Activated T-helper 9 cell treated with anti-CD3 and anti-CD28 coated beads, Interleukin-2, amount 50 U/mL, for 16 hours (primary cell): Measurements from ENCODE around the gene GPR42.
"Not testable (repeated sequence)": the region's sequence is repeated elsewhere in the genome, so short reads cannot be mapped to it uniquely, and the experiment has no call there.

Experiments used
- DNase-seq: peaks from one replicate; pipeline ENCODE4 v3.0.0-alpha.2; 2020; ENCODE audit warnings: low read depth

The GPR42 gene

DNA sequence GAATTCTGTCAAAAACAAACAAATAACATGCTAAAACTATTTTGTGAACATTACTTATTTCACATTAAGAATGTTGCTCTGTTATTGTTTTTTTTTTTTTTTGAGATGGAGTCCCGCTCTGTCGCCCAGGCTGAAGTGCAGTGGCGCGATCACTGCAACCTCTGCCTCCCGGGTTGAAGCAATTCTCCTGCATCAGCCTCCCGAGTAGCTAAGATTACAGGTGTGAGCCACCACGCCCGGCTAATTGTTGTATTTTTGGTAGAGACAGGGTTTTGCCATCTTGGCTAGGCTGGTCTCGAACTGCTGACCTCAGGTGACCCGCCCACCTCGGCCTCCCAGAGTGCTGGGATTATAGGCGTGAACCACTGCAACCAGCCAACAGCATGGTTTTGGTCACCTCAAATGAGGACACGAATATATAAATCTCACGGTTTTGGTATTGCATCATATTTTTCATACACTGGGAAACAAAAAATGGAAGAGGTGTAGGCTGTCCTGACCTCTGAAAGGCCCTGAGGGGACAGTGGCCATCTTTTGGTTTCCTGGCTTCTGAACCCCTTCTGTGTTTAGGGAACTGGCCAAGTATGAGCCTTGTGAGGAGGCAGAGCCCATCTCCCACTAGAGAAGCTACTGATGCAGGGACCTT lies 25.5 kb downstream of the GPR42 start:
- DNase-seq: no peak

DNA sequence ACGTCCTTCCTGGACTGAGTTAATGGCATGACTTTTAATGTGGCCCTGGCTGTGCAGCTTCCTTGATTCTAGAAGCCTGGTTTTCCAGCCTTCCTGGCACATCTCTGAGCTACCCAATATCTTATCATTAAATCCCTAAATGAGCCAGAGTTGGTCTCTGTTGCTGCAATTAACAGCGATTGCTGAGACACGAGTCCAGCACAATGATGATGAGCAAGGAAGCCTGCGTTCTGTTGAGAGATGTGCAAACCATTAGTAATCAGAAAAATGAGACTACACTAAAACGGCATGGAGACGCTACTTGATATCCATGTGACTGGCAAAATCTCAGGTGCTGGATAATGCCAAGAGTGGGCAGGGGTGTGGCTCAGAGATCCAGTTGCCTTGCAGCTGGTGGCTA lies 26.2 kb downstream of the GPR42 start:
- no peak for DNase-seq

DNA sequence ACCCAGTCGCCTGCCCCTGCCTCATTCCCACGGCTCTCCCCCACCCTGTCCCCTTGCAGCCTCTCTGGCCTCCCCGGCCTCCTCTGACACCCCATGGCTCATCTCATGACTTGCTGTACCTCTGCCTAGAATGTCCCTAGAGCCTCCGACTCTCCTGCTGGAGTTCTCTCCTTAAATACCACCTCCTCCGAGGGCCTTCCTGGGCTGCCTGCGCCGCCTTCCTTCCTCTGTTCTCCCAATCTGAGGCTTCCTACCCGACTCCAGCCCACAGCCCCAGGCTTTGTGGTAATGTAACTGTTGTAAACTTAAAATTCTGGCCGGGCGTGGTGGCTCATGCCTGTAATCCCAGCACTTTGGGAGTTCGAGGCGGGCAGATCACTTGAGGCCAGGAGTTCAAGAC lies 27.7 kb downstream of the GPR42 start:
- no peak for DNase-seq

- DNase-seq: no peak
These were observed 28.4 kb downstream of the GPR42 start for GRCh38 chr19:35399231-35399630.

DNA sequence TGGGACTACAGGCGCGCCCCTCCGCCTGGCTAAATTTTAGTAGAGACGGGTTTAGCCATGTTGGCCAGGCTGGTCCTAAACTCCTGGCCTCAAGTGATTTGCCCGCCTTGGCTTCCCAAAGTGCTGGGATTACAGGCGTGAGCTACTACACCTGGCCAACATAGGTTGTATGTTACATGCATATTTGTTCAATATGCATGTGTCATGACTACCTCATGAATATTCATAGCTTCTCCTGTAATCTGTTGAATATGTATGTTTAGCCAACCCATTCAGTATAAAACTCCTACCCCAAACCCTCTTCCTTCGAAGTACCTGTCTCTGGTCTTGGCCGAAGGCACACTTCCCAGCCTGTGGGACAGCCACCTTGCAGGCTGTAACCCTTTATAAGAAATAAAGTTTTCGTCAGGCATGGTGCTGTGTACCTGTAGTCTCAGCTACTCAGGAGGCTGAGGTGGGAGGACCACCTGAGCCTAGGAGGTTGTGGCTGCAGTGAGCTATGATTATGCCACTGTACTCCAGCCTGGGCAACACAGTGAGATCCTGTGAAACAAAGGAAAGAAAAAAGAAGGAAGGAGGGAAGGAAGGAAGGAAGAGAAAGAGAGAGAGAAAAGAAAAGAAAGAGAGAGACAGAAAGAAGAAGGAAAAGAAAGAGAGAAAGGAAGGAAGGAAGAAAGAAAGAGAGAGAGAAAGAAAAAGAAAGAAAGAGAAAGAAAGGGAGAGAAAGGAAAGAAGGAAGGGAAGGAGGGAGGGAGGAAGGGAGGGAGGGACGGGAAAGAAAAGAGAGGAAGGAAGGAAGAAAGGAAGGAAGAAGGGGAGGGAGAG lies 29.3 kb downstream of the GPR42 start:
- DNase-seq: no peak

DNA sequence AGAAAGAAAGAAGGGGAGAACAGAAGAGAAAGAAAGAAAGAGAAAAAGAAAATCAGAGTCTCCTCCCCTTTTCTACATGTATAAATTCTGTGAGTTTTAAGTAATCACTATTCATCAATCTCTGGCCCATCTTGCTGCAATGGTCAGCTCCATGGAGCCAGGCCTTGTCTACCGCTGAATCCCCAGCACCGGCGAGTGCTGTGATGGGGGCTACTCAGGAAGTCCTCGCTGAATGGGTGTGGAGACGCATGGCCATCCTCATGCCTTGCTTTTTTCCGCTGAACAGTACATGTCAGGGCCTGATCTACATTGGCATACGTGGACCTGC lies 29.9 kb downstream of the GPR42 start:
- no peak for DNase-seq

DNA sequence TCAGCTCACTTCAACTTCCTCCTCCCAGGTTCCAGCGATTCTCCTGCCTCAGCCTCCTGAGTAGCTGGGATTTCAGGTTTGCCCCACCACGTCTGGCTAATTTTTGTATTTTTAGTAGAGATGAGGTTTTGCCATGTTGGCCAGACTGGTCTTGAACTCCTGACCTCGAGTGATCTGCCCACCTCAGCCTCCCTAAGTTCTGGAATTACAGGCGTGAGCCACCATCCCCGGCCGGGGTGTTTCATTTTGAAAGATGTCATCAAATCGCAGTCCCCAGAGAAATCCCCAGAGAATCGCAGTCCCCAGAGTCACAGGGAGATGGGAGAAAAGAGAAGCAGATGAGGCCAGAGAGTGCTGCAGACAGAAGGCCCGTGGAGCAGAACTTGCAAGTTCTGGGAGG lies 30.5 kb downstream of the GPR42 start:
- not testable (repeated sequence) for DNase-seq

GRCh38 chr19:35403116-35403760 lies 32.4 kb downstream of the GPR42 start:
- no peak for DNase-seq

GRCh38 chr19:35404879-35405622 lies 34.2 kb downstream of the GPR42 start:
- no peak for DNase-seq

- no peak for DNase-seq
These were observed 36.8 kb downstream of the GPR42 start for GRCh38 chr19:35407619-35408018.

- DNase-seq: no peak
These were observed 37.7 kb downstream of the GPR42 start for GRCh38 chr19:35408284-35409171.

GRCh38 chr19:35409191-35409590 lies 38.3 kb downstream of the GPR42 start:
- no peak for DNase-seq

DNA sequence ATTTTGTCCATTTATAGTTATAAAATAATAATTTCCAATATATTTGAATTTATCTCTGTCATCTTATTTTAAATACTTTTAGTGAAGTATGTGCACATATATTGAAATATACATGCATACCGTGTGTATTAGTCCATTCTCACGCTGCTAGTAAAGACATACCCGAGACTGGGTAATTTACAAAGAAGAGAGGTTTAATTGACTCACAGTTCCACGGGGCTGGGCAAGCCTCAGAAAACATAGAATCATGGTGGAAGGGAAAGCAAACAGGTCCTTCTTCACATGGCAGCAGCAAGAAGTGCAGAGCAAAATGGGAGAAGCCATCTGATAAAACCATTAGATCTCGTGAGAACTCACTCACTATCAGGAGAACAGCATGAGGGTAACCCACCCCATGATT lies 39.6 kb downstream of the GPR42 start:
- DNase-seq: no peak

DNA sequence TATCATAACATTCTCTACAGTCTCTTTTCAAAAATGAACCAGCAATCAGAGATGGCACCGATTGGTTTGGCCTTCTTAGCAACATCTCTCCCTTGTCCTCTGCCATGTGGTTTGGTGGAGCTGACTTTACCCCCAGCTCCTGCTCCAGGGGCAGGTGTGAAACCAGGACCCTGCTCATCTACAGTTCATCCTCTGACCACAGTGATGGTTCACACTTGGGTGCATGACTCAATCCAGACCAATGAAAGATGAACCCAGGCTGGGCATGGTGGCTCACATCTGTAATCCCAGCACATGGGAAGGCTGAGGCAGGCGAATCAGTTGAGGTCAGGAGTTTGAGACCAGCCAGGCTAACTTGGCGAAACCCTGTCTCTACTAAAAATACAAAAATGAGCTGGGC lies 43.6 kb downstream of the GPR42 start:
- no peak for DNase-seq

DNA sequence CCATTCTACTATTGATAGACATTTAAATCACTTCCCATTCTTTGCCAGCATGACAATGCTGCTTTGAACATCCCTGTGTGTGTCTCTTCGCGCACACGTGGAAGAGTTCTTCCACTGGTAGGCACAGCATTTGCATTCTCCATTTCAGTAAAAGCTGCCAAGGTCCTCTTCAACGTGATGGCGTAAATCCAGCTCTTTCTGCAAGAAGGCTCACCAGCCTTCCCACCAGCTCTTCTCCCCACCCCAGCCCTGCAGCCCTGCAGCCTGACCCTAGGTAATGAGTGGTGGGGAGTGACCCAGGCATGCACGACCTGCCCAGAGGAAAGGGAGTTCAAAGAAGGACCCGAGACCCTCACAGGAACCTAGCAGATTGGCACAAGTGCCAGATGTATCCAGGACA lies 45.5 kb downstream of the GPR42 start:
- DNase-seq: no peak

DNA sequence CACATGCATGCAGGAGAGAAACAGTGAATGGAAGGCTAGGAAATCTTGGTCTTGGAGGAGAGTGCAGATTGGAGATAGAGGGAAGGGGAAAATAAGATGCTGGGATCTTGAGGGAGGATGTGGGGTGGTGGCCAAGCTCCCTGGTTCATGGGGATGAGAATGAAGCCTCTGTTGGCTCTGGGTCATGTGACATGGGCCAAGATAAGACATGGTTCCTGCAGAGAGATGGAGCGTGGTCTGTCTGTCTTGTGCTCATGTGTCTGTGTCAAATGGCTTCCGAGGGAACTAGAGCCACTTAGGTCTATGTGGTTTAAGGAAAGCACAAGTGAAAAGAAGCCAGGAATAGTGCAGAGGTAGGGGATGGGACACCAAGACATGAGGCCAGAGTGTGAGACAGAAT lies 46.4 kb downstream of the GPR42 start:
- no peak for DNase-seq

DNA sequence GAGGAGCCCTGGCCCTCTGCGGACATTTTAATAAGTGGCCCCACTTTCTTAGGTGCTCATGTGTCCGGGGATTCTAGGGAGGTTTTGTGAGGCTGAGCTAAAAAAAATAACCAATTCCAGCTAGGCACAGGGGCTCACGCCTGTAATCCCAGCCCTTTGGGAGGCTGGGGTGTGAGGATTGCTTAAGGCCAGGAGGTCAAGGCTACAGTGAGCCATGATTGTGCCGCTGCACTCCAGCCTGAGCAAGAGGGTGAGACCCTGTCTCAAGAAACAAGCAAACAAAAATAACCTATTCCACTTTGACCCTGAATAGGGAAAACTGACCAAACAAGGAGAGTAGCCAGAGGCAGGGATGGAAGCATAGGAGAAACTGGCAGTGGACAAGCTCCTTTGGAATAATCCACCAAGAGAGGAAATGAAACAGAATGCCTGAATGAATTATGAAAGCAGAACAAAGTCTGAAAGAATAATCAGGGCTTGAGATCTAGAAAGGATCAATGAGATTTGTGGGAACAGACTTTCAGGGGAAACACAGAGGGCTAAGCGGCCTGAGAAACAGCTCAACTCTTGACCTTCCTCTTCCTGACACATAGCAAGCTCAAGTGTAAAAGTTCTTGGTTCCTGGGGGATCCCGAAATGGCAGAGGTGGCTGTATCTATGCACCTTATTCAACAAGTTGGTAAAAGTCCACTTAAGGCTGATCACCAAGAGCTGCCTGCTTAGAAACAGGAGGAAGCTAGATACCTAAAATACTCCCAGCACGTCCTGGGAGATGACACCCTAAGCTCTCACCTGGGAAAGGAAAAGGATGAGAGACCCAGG lies 47.1 kb downstream of the GPR42 start:
- DNase-seq: no peak

DNA sequence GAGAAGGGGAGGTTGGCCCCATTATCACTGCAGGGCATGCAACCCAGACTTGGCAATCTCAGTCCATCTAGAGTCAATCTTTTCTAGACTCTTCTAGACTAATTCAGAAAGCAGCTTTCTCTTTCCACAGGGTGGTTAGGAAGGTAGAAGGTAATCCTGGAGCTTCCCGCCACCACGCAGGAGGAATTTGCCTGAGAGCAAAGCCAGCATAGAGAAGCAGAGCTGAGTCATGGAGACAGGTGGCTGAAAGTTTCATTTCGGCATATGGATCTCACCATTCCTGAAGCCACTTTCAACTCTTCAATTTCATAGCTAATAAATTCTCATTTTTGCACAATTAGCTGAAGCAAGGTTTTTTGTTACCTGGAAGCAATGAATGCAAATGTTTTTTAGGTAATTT lies 48.2 kb downstream of the GPR42 start:
- DNase-seq: no peak

- DNase-seq: no peak
These were observed 48.9 kb downstream of the GPR42 start for GRCh38 chr19:35419805-35420204.

DNA sequence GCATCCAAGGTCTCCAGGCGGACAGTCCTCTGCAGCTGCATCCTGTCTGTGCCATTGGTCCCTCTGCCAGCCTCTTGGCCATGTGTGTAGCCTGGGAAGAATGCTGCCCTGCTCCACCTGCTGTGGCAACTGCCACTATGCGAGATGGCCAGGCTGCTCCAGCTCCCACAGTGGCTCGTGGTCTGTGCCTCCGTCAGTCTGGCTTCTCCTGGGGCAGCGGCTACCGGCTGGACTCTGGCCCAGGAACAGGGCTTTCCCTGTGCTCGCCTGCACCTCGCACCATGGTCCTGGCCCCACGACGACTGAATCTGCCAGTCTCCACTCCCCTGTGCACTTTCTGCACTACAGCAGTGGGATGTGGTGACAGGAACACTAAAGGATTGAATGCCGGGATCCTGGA lies 50.5 kb downstream of the GPR42 start:
- no peak for DNase-seq
